ENCODE data around the gene FAM110D. TPM values are rescaled to one million over a fixed set of nuclear protein-coding genes. Genes with fewer than 3 reads are reported as not detected.

FAM110D gene
- total and polyA plus RNA-seq, 2 donors (not counting 3 experiments of a cell fraction or from before 2014, with no cell fraction given), result 2.6 to 5.1 TPM

DNA sequence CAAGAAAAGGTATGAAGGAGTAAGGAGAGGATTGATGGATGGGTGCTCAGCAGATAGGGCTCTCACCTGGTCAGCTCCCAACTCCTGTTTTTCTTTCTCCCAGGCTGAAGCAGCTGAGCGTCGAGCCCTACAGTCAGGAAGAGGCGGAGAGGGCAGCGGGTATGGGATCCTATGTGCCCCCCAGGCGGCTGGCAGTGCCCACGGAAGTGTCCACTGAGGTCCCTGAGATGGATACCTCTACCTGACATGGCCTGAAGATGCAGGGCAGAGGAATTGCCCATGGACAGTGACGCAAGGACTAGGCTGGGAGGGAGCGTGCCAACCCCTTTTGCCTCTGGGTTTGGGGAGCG, 11.6 kb downstream of the FAM110D start:
- Histone ChIP-seq H3K9me1 (replicated peaks; ENCODE audit: control insufficient read depth, extremely low read depth, insufficient read depth, low read length) (no peaks in the 10 kb centered on the region), H3K4me2 (ENCODE audit: insufficient read depth, low read length) (peak overlapping the region; percentile 60), H3K79me2 (ENCODE audit: control insufficient read depth, insufficient read depth, low read length) (peaks cover 2% of the 10 kb centered on the region), H3K9ac (replicated peaks; ENCODE audit: extremely low read depth, insufficient read depth, low read length) (peak overlapping the region; percentile 74), H3K4me3 (replicated peaks in 1 of 3; ENCODE audit: insufficient read depth in 1 of 3, low read depth in 1 of 3, low read length in 3 of 3) (peak overlapping the region; percentile 46 to 72 (median 67)), H3K27me3 (ENCODE audit: control insufficient read depth in 2 of 2, insufficient read depth in 2 of 2, low read length in 2 of 2) (no peaks in the 10 kb centered on the region), H4K20me1 (replicated peaks; ENCODE audit: control insufficient read depth, extremely low read depth, insufficient read depth, low read length) (no peaks in the 10 kb centered on the region), H3K9me3 (replicated peaks; ENCODE audit: control insufficient read depth, insufficient read depth, low read length) (no peaks in the 10 kb centered on the region), H3K4me1 (ENCODE audit: control insufficient read depth, extremely low read depth, insufficient read depth, low read length) (no peaks in the 10 kb centered on the region), H3K36me3 (ENCODE audit: control insufficient read depth in 2 of 2, extremely low read depth in 1 of 2, insufficient read depth in 2 of 2, low read length in 2 of 2) (no peaks in the 10 kb centered on the region), H2AFZ (ENCODE audit: low read depth, low read length) (peak overlapping the region; percentile 75), H3K27ac (ENCODE audit: insufficient read depth, low read depth, low read length) (peak overlapping the region; percentile 47)
- dilution Hi-C loops (cut with MboI; ENCODE audit: extremely low pct_ligation_motif_present, low sequenced_read_pairs) (no loop called here), intact Hi-C loops (cut with micrococcal nuclease) (no loop called here)
- BruUV-seq (replicated peaks), result no TSS peak
- CTCF ChIA-PET, result interaction anchor here (1.0 to 3.7 kb wide), 17 partner anchors 8 to 242 kb away, joined by 3 to 48 read pairs (median 10); partner anchors contain the start of genes CEP85, CNKSR1, FAM110D and PDIK1L
- FAIRE-seq (no peak), DNase-seq (ENCODE audit: low read depth, low spot score) (no peak)
- POLR2A ChIA-PET, result no interaction called here
- TF ChIP-seq EZH2 (IDR thresholded peaks at IDR 0.05; ENCODE audit: borderline replicate concordance, low read depth, low read length, severe bottlenecking) (no peak), POLR2A (IDR thresholded peaks at IDR 0.05; ENCODE audit: low read depth, low read length) (no peak), JUN (IDR thresholded peaks at IDR 0.05; ENCODE audit: borderline replicate concordance, insufficient read depth, insufficient read length, low read depth) (no peak)
- TF ChIP-seq, protein P1, sequence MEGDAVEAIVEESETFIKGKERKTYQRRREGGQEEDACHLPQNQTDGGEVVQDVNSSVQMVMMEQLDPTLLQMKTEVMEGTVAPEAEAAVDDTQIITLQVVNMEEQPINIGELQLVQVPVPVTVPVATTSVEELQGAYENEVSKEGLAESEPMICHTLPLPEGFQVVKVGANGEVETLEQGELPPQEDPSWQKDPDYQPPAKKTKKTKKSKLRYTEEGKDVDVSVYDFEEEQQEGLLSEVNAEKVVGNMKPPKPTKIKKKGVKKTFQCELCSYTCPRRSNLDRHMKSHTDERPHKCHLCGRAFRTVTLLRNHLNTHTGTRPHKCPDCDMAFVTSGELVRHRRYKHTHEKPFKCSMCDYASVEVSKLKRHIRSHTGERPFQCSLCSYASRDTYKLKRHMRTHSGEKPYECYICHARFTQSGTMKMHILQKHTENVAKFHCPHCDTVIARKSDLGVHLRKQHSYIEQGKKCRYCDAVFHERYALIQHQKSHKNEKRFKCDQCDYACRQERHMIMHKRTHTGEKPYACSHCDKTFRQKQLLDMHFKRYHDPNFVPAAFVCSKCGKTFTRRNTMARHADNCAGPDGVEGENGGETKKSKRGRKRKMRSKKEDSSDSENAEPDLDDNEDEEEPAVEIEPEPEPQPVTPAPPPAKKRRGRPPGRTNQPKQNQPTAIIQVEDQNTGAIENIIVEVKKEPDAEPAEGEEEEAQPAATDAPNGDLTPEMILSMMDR (IDR thresholded peaks at IDR 0.05; ENCODE audit: extremely low read depth in 1 of 2, insufficient read depth in 1 of 2, low read depth in 1 of 2, low read length in 2 of 2), result no peak

Data from endothelial cell of umbilical vein (primary cell).